GM18861 (cell line): ENCODE measurements around the gene KRT78.
A peak's percentile ranks its signal among the peaks of the same experiment; 100 is the strongest.
"Not testable (repeated sequence)": the region's sequence is repeated elsewhere in the genome, so short reads cannot be mapped to it uniquely, and the experiment has no call there.

Source experiments
- ATAC-seq: cut with Tn5 transposase; IDR thresholded peaks from one replicate; pipeline ENCODE4 v1.9.1; 2021; ENCODE audit not compliant: unreplicated experiment

The KRT78 gene

GRCh38 chr12:52872644-52873389 lies 24.0 kb upstream of the KRT78 start:
- no peak for ATAC-seq

GRCh38 chr12:52871291-52872039 lies 22.7 kb upstream of the KRT78 start:
- ATAC-seq = no peak

- ATAC-seq = peak; percentile 79
Measured at GRCh38 chr12:52870361-52871290, 21.8 kb upstream of the KRT78 start.

GRCh38 chr12:52867642-52868041 lies 18.8 kb upstream of the KRT78 start:
- ATAC-seq = no peak

GRCh38 chr12:52867152-52867551 lies 18.4 kb upstream of the KRT78 start:
- ATAC-seq = no peak

GRCh38 chr12:52865090-52865944 lies 16.5 kb upstream of the KRT78 start:
- no peak for ATAC-seq

- no peak for ATAC-seq
Measured at GRCh38 chr12:52862023-52862422, 13.2 kb upstream of the KRT78 start.

- ATAC-seq = no peak
Measured at GRCh38 chr12:52861511-52861910, 12.7 kb upstream of the KRT78 start.

- no peak for ATAC-seq
Measured at GRCh38 chr12:52860102-52860823, 11.5 kb upstream of the KRT78 start.

GRCh38 chr12:52857500-52857899 lies 8.7 kb upstream of the KRT78 start:
- ATAC-seq = no peak

- ATAC-seq = no peak
Measured at GRCh38 chr12:52856787-52857186, 8.0 kb upstream of the KRT78 start.

- ATAC-seq = not testable (repeated sequence)
Measured at GRCh38 chr12:52856077-52856476, 7.3 kb upstream of the KRT78 start.

- ATAC-seq = no peak
Measured at GRCh38 chr12:52851787-52852186, 3.0 kb upstream of the KRT78 start.

- ATAC-seq = no peak
Measured at GRCh38 chr12:52850681-52851080, 1.9 kb upstream of the KRT78 start.

GRCh38 chr12:52849511-52849910 lies 717 bp upstream of the KRT78 start:
- ATAC-seq = no peak

GRCh38 chr12:52847335-52848102 lies 1.3 kb downstream of the KRT78 start:
- no peak for ATAC-seq

GRCh38 chr12:52846356-52846970 lies 2.3 kb downstream of the KRT78 start:
- ATAC-seq = no peak

GRCh38 chr12:52845946-52846345 lies 2.8 kb downstream of the KRT78 start:
- no peak for ATAC-seq

- no peak for ATAC-seq
Measured at GRCh38 chr12:52844386-52844785, 4.4 kb downstream of the KRT78 start.
